Activated naive CD4-positive, alpha-beta T cell treated with anti-CD3 and anti-CD28 coated beads for 36 hours (primary cell): ENCODE results near the gene PFDN4. TPM values are rescaled to one million over a fixed set of nuclear protein-coding genes. Genes with fewer than 3 reads are reported as not detected.

Experiments used
- CTCF ChIA-PET: fragments of 350-600 bp; sonication (Branson Sonifier 250); formaldehyde crosslinking; loops from one replicate; lab custom pipeline; 2021; ENCODE audit warnings: antibody characterized with exemption; lab: Charles Lee
- DNase-seq: peaks from one replicate; pipeline ENCODE4 v3.0.0-alpha.2; 2020
- H3K27ac Mint-ChIP-seq: one replicate; pipeline ENCODE4 v1.8.0; 2021; ENCODE audit warnings: mild to moderate bottlenecking, mixed read lengths
- H3K27me3 Mint-ChIP-seq: one replicate; pipeline ENCODE4 v1.8.0; 2021; ENCODE audit warnings: low read depth, mixed read lengths
- H3K36me3 Mint-ChIP-seq: one replicate; pipeline ENCODE4 v1.8.0; 2021; ENCODE audit warnings: low read depth, mixed read lengths
- H3K4me1 Mint-ChIP-seq: one replicate; pipeline ENCODE4 v1.8.0; 2021; ENCODE audit warnings: low read depth, mixed read lengths
- H3K4me3 Mint-ChIP-seq: one replicate; pipeline ENCODE4 v1.8.0; 2021; ENCODE audit warnings: mild to moderate bottlenecking, moderate library complexity, mixed read lengths
- H3K9me3 Mint-ChIP-seq: one replicate; pipeline ENCODE4 v1.8.0; 2021; ENCODE audit warnings: mixed read lengths
- intact Hi-C: fragments of 100-400 bp; cut with micrococcal nuclease; formaldehyde crosslinking; loops from one replicate; pipeline ENCODE4 v1.15.1; 2023
- total RNA-seq, 2 experiments: library from RNA; stranded (reverse); gene quantifications; one replicate each; pipeline ENCODE4 v1.2.3, GENCODE V29; 2021

The PFDN4 gene
- total RNA-seq, 2 experiments from 2014 or later, result 48.8 to 53.3 TPM

DNA sequence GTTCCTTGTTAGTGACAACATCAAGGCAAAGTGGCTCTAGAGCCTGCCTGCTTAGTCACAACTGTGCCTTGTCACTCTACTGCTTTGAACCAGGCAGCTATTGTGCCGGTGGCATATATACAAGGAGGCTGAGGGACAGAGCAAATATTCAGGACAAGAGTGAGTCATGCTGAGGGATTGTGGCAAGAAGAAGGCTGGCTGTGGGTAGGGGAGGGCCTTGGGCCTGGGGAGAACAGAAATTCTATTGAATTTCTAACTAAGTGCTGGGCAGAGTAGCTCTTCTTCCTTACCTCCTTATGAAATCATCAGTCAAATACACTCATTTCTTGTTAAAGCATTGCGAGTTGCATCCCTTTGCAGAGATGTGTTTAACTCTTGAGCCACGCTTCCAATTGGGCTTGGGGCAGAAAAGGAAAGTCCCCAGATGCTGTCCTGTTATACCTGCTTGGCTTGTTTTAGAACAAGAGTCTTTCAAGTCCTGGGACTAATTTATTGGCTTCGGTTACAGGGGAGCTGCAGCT lies 59.7 kb downstream of the PFDN4 start:
- peak; percentile 10 for DNase-seq
- H3K27ac Mint-ChIP-seq, result no peak overlapping the region
- H3K36me3 Mint-ChIP-seq, result no peaks in the 10 kb centered on the region
- CTCF ChIA-PET, result interaction anchor here (0.7 to 1.1 kb wide), 2 partner anchors 18 to 38 kb away, joined by 3 to 4 read pairs; no protein-coding TSS in a partner anchor
- H3K27me3 Mint-ChIP-seq, result peaks cover 13% of the 10 kb centered on the region
- peaks cover 30% of the 10 kb centered on the region for H3K4me1 Mint-ChIP-seq
- intact Hi-C loops, result loop anchor here (1.0 kb wide), 1 partner anchor 18 kb away; no protein-coding TSS in a partner anchor
- H3K9me3 Mint-ChIP-seq, result no peaks in the 10 kb centered on the region
- H3K4me3 Mint-ChIP-seq, result no peak overlapping the region

- peaks cover 18% of the 10 kb centered on the region for H3K27me3 Mint-ChIP-seq
- intact Hi-C loops, result no loop called here
- H3K4me1 Mint-ChIP-seq, result peaks cover 26% of the 10 kb centered on the region
- H3K9me3 Mint-ChIP-seq, result no peaks in the 10 kb centered on the region
- CTCF ChIA-PET, result interaction anchor here (0.6 kb wide), 1 partner anchor 16 kb away, joined by 3 read pairs; no protein-coding TSS in a partner anchor
- no peak for DNase-seq
- no peak overlapping the region for H3K4me3 Mint-ChIP-seq
- no peaks in the 10 kb centered on the region for H3K36me3 Mint-ChIP-seq
- H3K27ac Mint-ChIP-seq, result no peak overlapping the region
Observed at GRCh38 chr20:54268941-54269340, 61.1 kb downstream of the PFDN4 start.

Other genes with a start within 250 kb of the PFDN4 start
- gene BCAS1, start 137.5 kb upstream of the PFDN4 start, total RNA-seq, result under 1 TPM in 1 of 2 experiments, not detected in 1; 0.05 TPM
- not detected for gene CYP24A1, start 34.1 kb upstream of the PFDN4 start, total RNA-seq